ENCODE results near the gene PCNX1.

Gene PCNX1

DNA sequence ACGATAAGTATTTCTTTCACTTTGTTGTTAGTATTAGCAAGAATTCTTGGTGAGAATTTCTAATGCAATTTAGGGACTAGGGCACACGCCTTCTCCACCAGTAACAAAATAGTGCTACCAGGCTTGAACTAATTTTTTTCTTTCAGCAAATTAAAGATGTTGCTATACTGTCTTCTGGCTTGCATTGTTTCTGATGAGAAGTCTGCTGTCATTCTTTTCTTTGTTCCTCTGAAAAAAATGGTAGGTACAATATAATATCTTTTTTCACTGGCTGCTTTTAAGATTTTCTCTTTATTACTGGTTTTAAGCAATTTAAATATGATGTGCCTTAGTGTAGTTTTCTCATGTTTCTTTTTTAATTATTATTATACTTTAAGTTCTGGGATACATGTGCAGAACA is 171.2 kb downstream of the PCNX1 start:
- no peak for DNase-seq (ENCODE audit: low read depth)

DNA sequence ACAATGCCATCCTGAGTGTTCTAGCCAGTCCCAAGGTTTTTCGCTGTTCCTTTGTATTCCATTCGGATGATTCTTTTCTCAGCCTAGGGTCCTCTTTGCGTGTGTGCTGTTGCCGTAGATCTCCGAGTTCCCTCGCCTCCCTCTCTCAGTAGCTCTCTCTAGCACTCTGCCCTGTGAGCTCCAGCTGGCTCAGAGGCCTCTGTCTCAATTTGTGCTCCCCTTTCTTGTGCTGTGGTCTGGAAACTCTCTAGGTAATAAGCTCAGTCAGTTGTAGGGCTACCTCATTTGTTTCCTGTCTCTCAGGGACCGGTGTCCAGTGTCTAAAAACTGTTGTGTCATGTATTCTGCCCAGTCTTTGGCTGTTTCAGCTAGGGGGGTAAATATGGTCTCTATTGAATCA is 179.3 kb downstream of the PCNX1 start:
- DNase-seq (ENCODE audit: low read depth) = no peak

GRCh38 chr14:71089971-71090370 is 182.7 kb downstream of the PCNX1 start:
- peak; percentile 28 for DNase-seq (ENCODE audit: low read depth)

DNA sequence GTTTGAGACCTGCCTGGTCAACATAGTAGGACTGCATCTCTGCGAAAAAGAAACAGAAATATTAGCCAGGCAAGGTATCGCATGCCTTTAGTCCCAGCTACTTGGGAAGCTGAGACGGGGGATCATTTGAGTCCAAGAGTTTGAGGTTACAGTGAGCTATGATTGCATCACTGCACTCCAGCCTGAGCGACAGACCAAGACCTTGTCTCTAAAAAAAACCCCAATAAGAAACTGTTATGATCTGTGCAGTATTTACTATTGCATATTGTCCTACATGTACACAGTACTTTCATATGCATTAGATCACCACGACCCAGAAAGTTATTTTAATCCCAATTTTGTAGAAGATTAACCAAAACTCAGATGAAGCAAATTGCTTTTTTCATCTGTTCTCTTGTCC is 187.5 kb downstream of the PCNX1 start:
- DNase-seq (ENCODE audit: low read depth) = no peak

DNA sequence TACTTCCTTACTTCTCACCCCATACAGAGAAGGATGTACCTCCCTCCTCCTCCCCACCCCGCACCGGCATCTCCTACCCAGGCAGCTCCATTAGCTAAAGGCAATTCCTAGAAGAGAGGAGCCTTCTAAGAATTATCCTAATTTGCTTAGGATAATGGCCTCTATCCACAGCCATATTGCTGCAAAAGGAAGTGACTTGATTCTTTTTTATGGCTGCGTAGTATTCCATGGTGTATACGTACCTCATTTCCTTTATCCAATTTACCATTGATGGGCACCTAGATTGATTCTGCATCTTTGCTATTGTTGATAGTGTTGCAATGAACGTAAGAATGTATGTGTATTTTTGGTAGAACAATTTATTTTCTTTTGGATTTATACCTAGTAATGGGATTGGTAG is 189.7 kb downstream of the PCNX1 start:
- DNase-seq (ENCODE audit: low read depth) = no peak

DNA sequence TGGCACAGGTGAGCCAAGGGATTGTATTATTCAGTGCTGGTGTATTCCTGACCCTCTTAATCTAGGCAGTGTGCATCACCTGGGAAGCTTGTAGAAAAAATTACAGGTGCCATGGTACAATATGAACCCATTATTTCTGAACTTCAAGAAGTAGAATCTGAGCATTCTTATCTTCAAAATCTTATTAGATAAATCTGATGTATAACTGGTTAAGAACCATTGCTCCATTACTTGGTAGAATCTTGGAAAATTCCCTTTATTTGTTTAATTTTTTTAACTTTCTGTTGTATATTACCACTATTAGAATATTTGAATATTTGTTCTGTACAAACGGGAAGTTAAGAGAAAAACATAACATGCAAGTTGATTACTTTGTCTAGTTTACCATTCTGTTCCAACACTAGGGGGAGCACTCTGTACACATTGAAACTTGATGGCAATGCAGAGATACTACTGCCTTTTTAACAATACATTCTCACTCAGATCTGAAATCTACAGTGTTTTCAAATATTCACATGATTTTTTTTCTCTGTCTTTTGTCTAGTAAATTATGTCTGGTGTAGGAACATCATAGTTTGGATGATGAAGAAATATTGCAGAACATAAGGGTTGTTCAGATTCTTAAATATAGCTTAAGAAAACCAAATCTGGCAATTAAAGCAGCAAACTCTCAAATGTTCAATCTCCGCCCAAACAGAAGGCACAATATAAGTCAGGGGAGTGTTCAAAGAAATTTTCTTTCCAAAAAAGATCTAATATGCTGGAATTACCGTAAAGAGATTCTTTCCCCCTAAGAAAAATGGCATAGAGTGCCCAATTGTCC is 196.6 kb downstream of the PCNX1 start:
- no peak for DNase-seq (ENCODE audit: low read depth)

DNA sequence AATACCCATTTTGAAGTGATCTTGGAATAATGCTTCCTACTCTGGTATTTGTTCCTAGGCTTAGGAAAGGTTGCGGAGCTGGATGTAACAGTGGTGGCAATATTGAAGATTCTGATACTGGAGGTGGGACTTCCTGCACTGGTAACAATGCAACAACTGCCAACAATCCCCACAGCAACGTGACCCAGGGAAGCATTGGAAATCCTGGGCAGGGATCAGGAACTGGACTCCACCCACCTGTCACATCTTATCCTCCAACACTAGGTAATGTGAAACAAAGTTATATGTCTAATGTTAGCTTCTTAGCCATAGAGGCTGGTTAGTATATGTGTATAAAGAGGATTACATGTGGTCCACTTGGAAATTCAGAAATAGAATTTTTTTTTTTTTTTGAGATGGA is 197.9 kb downstream of the PCNX1 start:
- no peak for DNase-seq (ENCODE audit: low read depth)

DNA sequence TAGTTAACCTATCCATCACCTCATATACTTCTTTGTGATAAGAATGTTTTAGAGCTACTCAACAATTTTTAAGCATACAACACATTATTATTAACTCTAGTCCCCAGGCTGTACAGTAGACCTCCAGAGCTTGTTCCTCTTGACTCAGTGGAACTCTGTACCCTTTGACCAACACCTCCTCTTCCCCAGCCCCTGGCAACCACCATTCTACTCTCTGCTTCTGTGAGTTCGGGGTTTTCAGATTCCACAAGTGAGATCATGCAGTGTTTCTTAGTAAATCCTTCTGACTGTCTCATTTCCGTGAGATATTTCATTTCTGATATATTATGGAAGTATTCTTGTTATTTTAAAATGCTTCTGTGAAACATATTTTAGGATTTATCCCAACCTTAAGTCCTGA is 200.7 kb downstream of the PCNX1 start:
- DNase-seq (ENCODE audit: low read depth) = no peak

GRCh38 chr14:71108398-71109119 is 201.3 kb downstream of the PCNX1 start:
- DNase-seq (ENCODE audit: low read depth) = no peak

- DNase-seq (ENCODE audit: low read depth) = no peak
Observed at GRCh38 chr14:71113376-71113775, 206.1 kb downstream of the PCNX1 start.

DNA sequence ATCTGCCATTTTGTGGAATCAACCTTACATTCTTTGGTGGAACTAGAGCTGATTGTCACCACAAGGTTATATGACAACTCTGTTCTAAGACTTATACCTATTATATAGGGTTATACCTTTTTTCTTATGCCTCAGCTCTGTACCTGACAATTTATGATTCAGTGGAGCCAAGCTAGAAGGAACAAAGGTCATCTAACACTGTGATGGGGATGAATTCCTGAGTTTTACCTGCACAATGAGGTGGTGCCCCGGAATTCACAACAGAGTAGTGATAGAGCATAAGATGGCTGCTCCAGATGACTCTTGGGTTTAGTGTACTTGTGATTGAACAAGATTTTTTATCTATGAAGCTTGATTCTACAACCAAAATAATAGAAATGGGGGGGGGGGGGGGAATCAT is 207.3 kb downstream of the PCNX1 start:
- no peak for DNase-seq (ENCODE audit: low read depth)

DNA sequence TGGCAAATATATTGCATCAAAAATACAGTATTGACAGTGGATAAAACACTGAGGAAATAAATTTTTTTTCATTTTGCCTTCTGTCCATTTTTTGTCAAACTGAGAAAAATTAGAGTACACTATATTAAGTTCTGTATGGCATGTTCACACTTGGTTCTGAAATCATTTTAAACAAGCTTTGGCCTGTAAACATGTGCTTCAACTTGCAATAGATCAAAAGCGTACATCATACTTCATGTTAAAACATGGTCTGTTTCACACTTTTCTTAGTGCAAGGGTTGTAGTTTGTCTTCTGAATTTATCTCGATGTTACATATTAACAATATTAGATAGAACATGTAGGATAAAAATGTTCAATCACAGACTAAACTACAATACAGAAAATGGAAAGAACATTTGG is 208.0 kb downstream of the PCNX1 start:
- no peak for DNase-seq (ENCODE audit: low read depth)

- DNase-seq (ENCODE audit: low read depth) = no peak
Observed at GRCh38 chr14:71115821-71116567, 208.7 kb downstream of the PCNX1 start.

- no peak for DNase-seq (ENCODE audit: low read depth)
Observed at GRCh38 chr14:71116568-71117122, 209.4 kb downstream of the PCNX1 start.

DNA sequence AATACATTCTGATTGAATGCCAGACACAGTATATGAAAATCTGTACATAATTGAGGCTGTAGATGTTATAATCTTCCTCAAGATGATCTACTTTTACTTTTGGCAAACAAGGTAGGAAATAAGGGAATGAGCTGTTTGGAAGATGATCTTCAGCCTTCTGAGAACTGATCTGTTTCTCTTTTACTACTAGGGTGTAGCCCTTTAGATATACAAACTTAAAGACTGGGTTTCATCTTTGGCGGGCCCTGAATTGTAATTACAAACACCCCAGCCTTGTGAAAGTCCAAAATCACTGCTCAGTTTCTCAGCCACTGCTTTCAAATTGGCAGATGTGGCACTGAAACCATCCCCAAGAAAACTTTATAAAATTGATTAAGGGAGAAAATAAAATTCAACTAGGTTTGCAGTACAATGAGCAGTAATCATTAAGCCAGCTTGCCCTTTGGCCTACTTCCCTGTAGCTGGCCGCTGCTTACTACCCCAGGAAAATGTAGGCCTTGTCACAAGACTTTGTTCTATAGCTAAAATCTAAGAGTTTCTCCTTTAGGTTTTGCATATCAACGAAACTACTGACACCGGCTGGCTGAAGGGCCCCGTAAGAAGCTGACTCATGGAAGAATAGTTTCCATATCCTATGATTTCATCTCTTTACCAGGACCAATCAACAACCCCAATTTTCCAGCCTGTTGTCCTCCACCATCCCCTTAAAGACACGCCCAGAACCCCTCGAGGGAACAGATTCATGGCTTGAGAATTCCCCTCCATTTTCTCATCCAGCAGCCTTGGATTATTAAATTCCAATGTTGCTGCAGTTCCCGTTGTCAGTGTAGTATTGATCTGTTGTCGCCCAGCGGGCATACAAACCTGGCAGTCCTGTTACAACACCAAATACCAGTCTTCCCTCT is 210.8 kb downstream of the PCNX1 start:
- DNase-seq (ENCODE audit: low read depth) = no peak

- no peak for DNase-seq (ENCODE audit: low read depth)
Observed at GRCh38 chr14:71119075-71119474, 211.8 kb downstream of the PCNX1 start.

- no peak for DNase-seq (ENCODE audit: low read depth)
Observed at GRCh38 chr14:71119832-71120231, 212.6 kb downstream of the PCNX1 start.

DNA sequence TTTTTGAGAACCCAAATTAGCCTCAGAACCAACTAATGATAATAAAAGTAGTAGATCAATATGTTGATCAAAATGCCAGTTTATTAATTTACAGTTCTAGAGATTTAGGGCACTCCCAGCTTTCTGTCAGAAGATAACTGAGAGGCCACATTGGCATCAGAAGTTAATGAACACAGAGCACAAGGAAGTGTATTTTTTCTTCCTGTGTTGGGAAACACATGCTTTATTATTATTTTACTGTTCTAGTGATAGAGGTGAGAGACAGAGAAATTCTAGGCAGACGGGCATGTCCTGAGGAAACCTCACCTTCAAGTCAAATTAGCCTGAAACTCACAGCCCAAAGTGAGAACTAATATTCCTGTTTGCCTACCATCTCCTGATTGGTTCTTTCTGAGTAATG is 213.7 kb downstream of the PCNX1 start:
- no peak for DNase-seq (ENCODE audit: low read depth)

DNA sequence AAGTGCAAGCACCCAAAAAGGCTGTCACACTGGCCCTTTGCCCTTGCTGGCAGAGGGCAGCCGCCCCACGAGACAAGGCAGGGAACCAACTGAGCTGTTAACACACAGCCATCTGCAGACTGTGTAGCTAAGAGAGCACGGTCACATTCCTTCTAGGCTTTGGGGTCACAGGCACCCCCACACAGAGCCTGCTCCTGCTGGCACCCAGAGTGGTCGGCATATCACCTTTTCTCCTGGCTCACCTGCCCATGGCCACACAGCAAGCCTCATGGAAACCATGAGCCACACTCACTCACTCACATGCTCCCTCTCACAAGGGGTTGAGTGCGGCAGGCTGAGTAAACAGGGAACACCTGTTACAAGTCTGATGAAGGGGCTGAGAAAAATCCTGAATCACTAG is 214.5 kb downstream of the PCNX1 start:
- DNase-seq (ENCODE audit: low read depth) = no peak

DNA sequence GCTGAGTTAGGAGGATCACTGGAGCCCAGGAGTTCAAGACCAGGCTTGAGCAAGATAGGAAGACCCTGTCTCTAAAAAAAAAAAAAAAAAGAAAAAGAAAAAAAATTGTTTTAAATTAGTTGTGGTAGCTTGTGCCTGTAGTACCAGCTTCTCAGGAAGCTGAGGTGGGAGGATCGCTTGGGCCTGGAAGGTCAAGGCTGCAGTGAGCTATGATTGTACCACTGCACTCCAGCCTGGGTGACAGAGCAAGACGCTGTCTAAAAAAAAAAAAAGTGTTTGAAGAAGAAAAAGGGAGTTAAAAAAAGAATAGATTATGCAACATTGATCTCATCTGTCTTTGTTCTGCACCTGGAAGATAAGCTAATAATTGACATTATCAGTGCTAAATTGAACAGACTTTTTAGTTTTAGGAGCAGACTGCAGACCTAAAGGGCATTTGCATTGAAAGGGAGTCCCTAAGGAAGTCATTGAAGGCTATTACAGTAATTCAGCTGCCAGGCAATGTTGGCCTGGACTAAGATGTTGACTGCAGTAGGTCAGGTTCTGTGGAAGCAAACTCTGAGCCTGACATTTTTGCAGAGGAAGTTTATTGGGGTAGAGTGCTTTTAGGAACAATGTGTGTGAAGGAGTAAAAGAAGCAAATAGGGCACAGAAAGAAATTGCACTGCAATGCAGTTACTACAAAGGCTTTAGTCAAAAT is 215.8 kb downstream of the PCNX1 start:
- no peak for DNase-seq (ENCODE audit: low read depth)

- no peak for DNase-seq (ENCODE audit: low read depth)
Observed at GRCh38 chr14:71123579-71124135, 216.4 kb downstream of the PCNX1 start.
